NT2/D1 (cell line): ENCODE data around the gene ZSWIM2.

Experiments
- YY1 ChIP-seq: IDR thresholded peaks from 2 replicates; pipeline ENCODE4 v1.6.1; 2011; ENCODE audit not compliant: insufficient read length, insufficient read depth
- ZNF274 ChIP-seq: IDR thresholded peaks from 2 replicates; pipeline ENCODE4 v1.6.1; 2011; ENCODE audit warnings: mild to moderate bottlenecking, low read depth, low read length

DNA sequence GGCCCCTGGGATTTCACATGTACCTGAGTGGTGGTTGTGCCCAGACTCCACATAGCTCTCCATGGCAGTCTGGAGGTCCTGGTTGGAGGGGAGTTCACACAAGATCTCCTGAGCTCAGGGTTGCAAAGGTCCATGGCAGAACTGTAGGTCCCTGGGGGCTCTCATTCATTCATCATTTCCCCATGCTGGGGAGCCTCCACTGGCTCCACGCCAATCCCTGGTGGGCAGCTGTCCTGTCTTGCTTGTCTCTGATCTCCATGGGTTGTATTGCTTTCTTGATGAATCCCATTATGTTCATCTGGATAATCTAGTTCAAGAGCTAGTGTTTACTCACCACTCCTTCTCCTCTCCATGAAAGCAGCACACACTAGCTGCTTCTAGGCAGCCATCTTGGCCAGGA lies 42.4 kb downstream of the ZSWIM2 start:
- TF ChIP-seq ZNF274 (no peak), YY1 (no peak)
